NCI-H1436 (cell line): ENCODE results near the gene LIN9.

ENCODE experiments used
- DNase-seq: peaks from one replicate; lab custom pipeline; 2025; lab: John Stamatoyannopoulos, UW

Gene LIN9

DNA sequence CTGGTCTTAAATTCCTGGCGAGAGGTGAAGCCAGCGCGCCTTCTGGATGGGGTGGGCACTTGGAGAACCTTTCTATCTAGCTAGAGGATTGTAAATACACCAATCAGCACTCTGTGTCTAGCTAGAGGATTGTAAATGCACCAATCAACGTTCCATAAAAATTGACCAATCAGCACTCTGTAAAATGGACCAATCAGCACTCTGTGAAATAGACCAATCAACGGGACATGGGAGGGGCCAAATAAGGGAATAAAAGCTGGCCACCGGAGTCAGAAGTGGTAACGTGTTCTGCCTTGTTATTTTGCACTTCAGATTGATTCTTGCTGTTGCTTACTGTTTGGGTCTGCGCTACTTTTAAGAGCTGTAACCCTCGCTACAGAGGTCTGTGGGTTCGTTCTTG, 12.0 kb upstream of the LIN9 start:
- no peak for DNase-seq

DNA sequence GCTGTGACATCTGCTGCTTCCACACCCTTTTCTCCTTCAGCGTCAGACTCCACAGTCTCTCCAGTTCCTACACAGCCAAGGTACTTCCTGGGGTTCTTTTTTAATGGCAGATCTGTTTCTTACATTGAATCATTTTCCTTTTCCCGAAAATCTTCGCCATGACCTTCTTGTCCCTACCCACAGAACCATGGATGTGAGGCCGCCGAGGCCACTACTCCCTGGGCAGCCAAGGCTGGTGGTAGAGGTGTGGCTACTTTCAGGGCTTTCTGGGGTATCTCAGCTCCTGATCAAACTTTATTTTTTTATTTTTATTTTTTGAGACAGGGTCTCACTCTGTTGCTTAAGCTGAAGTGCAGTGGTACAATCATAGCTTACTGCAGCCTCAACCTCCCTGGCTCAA, 9.5 kb upstream of the LIN9 start:
- no peak for DNase-seq

DNA sequence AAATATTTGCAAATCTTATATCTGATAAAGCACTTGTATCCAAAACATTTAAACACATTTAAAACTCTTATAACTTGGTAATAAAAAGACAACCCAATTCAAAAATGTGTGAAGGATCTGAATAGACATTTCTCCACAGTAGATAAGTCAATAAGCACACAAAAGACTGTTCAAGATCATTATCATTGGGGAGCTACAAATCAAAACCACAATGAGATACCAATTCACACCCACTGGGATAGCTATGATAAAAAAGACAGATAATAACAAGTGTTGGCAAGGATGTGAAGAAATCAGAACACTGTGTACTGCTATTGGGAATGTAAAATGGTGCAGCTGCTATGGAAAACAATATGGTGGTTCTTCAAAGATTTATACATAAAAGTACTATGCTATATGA, 5.1 kb upstream of the LIN9 start:
- no peak for DNase-seq

DNA sequence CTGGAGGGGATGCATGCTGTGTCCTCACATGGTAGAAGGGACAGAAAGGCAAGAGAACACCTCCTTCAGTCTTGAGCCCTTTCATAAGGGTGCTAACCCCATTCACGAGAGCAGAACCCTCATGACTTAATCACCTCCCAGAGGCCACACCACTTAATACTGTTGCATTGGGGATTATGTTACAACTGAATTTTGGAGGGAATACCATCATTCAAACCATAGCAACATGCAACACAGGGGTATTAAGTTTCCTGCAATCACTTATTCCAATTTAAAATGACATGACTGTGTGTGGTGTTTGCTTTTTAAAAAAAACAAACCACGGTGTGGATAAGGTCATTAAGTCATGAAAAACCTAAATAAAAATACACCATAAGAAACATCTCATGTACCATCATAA, 3.1 kb upstream of the LIN9 start:
- no peak for DNase-seq

DNA sequence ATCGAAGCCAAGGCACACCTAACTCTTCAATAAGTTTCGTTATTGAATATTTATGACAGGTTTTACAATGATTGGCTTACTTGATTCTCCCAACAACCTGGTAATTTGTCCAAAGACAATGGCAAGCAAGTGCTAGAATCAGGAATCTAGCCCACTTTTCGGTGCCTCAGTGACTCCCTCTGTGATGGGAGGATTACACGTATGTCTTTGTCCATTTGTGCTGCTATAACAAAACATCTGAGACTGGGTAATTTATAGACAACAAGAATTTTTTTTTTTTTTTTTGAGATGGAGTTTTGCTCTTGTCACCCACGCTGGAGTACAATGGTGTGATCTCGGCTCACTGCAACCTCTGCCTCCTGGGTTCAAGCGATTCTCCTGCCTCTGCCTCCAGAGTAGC, 2.4 kb upstream of the LIN9 start:
- no peak for DNase-seq

DNA sequence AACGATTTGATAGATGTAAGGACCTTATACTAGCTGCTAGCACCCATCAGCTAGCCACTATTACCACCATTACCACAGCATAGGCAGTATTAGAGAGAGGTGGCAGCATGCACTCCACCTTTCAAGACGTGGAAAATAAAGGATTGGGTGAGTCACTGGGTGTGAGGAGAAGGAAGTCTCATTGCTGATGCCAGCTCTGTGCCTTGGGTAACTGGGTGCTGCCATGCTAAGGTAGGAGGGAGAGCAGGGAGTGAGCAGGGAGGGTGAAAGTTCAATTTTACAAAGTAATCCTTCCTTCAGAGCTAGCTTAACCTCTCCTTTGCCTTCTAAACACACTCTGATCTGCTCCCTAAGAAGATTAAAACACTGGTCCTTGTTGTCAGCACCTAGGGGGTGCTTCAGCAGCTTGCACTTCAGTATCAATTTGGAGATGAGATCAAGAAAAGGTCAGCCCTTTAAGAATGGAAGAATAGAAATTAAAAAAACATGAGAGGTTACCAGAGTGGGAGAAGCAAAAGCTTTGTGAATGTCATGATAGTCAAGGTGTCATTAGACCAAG, 1.8 kb upstream of the LIN9 start:
- DNase-seq = no peak

DNA sequence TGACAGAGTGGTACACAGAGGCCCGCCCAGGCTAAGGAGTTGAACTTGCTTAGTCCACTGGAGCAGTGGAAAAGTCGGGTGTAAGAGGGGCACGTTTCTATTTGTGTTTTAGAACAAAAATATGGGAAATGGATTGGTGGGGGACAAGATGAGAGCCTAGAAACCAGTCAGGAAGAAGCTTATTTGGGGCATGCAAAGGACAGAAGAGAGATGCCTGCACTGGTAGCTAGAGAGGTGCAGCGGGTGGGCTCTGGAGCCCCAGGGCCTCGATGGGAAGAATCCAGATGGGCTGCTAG, 1.2 kb upstream of the LIN9 start:
- DNase-seq = no peak

DNA sequence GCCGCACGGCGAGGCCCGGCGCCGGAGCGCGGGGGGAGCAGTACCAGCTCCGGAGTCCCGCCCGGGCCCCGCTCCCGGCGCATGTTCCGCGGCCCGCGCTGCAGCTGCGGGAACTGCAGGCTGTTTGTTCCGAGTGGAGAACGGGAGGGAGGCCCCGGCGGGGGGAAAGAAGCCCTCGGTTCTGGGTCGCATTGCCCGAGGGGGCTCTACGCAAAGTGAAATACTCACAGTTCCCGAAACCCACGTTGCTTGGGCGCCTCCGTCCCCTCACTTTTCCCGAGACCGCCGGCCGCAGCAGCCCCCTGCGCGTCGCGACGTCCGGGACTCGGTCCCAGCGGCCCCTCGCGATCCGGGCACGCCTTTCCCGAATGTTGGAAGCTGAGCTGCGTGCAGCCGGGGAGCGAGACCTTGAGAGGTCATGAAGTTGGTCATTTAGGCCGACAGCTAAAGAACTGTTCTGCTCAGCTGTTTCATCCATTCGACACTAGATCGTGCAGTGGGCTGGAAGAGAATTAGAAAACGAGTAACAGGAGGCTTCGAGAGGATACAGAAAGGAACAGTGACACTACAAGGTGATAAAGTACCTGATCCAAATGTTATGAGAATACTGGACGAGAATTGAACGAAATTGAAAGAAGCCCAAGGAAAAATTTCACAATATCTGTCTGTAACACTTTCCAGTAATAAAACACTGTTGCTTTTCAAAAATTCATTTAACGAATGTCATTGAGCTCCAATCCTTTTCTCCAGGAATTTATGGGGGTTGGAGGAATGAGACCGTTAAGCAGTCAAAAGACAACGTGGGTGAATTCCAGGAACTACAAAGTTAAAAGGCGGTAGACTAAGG, 657 bp upstream of the LIN9 start:
- DNase-seq = peak; percentile 84

DNA sequence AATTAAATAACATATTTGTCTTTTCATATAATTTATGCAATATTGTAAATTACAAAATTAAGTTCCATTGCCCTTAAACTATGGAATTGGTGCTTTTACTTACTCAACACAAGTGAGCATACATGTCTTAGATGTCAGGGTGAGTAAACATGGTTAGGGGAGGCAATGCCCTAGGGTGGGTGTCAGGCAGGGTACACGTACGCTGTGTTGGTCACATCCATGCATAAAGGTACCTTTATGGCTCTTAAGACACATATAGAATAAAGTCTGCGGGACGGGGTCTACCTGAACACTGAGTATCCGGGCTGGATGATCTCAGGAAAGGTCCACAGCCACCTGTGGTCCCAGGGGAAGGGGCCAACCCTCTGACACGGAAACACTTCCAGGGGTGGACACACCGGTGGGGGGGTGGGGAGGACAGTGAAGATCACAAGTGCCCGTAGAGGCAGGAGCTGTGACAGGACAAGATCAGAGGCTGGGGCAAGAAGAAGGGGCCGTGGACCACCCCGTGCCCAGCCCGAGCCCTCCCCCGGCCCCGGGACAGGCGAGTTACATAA, 720 bp downstream of the LIN9 start:
- peak; percentile 49 for DNase-seq

DNA sequence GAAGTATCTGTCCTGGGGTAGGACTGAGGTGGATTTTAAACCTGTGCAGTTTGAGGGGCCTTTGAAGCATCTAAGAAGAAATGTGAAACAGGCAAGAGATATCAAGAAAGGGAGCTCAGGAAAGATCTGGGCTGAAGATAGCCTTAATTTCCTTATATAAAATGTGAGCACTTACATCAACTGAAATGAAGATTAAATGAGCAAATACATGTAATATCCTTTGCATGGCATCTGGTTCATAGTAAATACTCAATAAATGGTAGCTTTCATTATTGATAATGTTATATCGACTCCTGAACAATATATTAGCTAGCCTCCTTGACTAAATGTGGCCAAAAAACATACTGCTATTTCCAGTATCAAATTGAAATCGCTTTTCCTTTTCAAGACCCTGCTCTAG, 2.5 kb downstream of the LIN9 start:
- DNase-seq = no peak

DNA sequence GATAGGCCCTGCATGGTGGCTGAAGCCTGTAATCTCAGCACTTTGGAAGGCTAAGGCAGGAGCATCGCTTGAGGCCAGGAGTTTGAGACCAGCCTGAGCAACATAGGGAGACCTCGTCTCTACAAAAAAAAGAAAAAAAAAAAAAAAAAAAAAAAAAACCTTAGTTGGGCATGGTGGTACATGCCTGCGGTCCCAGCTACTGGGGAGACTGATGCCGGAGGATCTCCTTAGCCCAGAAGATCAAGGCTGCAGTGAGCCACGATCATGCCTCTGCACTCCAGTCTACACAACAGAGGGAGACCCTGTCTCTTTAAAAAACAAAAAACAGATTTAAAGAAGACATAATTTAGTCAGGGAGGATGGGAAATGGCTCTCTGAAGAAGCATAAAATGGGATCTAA, 3.8 kb downstream of the LIN9 start:
- no peak for DNase-seq

DNA sequence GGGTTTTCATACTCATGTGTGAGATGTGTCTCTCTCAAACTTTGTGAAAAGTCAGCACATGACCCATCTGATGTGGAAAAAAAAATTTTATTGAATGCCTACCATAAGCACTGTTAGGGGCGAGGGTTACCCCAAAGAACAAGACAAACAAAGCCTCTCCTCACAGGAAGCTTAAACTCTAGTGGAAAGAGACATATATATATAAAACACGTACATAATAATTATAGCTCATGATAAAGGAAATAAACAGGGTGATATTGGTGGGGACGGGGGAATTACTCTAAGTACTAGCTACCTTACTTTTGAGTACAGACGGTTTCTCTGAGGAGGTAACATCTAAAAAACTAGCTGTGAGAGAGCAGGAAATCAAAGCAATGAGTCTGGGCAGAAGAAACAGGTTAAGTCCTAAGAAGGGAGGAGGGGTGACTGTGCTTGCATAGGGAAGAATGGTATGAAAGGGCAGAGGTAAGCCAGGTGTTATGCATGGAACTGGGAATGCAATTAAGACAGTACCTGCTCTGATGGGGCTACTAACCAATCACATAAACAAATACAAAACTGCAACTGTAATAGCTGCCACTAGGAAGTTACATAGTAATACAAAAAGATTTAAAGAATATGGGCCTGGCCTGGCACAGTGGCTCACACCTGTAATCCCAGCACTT, 4.5 kb downstream of the LIN9 start:
- no peak for DNase-seq

DNA sequence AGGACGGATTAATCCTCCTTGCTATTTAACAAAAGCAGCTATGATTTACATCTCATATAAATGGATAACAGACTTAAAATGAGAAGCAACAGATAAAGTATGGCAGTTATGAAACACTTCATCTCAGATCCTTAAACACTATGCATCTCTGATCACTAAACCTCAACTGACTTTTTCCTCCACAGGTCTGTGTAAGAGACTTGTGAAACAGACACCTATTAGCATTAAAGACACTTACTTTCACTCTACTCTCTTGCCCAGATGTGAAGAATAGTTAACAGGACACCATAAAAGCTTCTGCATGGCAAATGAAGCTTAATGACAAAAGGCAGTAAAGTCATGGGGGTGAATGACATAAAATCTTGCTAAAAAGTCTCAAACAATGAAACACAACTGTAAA, 6.2 kb downstream of the LIN9 start:
- no peak for DNase-seq

DNA sequence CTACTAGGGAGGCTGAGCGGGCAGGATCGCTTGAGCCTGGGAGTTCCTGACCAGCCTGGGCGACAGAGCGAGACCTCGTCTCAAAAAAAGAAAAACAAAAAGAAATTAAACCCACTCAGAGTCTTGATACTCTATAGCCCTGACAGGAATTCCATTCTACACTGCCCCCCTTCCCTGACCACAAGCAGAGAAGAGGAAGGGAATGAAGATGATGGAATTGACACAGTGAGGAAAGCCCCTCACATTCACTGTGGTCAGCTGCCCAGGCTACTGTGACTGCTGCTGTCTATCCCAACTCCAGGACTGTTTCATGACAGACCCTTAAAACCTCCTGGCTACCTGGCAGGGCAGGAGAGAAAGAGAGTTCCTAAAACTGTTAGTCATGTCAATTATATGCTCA, 12.1 kb downstream of the LIN9 start:
- DNase-seq = no peak

DNA sequence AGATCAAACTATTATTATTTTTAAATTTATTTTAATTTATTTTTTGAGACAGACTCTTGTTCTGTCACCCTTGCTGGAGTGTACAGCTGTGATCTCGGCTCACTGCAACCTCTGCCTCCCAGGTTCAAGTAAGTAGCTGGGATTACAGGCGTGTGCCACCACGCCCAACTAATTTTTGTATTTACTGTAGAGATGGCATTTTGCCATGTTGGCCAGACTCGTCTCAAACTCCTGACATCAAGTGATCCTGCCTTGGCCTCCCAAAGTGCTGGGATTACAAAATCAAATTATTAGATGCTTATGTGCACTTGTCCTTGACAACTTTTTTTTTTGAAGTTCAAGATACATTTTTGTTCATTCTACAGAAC, 15.4 kb downstream of the LIN9 start:
- DNase-seq = no peak

DNA sequence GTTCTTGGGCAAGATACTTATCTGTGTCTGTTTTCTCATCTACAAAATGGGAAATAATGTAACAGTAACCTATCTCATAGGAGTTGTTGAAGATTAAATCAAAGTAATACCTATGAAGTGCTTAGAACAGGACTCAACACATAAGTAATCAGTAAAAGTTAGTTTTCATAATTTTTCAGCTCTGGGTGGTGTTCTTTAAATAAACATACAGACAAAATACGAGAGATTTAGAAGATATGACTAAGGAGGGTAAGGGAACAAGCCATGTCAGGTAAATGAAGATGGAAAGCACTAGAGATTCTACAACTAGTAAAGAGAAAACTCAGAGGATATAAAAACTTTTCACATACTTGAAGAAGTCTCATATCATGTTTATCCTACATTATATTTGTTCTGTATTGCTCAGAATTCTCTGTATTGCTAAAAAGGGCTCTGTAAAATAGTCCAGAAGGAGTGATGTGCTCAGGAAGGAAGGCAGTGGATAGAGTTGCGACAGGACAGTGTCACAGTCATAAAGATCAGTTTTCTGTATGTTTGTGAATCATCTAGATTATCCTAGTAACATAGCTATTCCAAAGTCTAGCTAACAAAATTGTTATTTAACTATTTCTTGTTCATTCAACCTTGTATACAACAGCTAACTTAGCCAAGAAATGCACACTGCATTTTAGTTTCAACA, 16.0 kb downstream of the LIN9 start:
- DNase-seq = no peak

DNA sequence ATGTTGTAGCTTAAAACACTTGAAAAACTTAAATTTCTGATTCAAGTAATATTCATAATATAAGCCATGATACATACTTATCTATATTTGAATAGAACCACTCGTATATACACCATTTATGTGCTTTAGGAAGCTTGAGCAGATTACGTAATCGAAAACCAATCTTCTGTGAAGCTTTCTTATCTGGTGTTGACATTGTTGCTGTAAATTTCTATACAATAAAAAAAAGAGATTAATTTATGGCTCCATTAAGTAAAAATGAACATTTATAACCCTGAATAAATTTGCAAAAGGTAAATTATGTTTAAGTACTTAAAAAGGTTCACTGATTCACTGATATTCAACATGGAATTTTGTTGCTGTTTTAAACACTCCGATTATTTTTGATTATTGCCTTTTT, 21.4 kb downstream of the LIN9 start:
- no peak for DNase-seq

DNA sequence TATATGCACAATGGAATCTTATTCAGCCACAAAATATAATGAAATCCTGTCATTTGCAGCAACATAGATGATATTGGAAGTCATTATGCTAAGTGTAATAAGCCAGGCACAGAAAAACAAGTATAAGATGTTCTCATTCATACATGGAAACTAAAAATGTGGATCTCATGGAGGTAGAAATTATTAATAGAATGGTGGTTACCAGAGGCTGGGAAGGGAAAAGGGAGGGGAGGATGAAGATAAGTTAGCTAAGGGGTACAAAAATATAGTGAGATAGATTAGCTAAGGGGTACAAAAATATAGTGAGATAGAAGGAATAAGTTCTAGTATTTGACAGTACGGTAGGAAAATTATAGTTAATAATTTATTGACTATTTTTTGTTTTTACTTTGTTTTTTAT, 27.9 kb downstream of the LIN9 start:
- no peak for DNase-seq

DNA sequence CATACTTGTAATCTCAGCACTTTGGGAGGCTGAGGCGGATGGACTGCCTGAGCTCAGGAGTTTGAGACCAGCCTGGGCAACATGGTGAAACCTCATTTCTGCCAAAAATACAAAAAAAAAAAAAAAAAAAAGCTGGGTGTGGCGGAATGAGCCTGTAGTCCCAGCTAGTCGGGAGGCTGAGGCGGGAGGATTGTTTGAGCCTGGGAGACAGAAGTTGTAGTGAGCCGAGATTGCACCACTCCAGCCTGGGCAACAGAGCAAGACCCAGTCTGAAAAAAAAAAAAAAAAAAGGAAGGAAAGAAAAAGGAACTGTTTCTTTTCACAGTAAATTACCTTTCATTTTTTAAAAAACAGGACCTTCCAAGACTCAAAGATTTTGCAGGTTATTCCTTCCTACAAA, 29.5 kb downstream of the LIN9 start:
- DNase-seq = no peak

DNA sequence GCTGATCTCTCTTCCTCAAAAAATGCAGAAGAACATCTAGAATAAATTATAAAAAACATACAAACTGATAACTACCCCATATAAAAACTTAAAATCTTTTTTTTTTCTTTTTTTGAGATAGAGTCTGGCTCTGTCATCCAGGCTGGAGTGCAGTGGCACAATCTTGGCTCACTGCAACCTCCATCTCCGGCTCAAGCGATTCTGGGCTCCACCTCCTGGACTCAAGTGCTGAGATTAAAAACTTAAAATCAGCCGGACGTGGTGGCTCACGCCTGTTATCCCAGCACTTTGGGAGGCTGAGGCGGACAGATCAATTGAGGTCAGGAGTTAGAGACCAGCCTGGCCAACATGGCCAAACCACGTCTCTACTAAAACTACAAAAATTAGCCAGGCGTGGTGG, 31.1 kb downstream of the LIN9 start:
- DNase-seq = no peak

DNA sequence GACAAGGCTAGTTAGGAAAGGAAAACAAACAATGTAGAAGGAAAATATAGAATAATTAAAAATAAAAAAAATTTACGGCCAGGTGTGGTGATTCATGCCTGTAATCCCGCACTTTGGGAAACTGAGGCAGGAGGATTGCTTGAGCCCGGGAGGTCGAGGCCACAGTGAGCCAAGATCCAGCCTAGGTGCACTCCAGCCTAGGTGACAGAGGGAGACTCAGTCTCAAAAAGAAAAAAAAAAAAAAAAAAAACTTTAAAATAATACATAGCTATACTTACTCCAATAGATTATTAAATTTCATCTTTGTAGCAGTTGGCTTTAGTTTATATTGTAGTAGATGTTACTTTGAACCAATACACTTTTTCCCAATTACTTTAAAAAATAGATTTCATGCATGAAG, 32.0 kb downstream of the LIN9 start:
- no peak for DNase-seq

DNA sequence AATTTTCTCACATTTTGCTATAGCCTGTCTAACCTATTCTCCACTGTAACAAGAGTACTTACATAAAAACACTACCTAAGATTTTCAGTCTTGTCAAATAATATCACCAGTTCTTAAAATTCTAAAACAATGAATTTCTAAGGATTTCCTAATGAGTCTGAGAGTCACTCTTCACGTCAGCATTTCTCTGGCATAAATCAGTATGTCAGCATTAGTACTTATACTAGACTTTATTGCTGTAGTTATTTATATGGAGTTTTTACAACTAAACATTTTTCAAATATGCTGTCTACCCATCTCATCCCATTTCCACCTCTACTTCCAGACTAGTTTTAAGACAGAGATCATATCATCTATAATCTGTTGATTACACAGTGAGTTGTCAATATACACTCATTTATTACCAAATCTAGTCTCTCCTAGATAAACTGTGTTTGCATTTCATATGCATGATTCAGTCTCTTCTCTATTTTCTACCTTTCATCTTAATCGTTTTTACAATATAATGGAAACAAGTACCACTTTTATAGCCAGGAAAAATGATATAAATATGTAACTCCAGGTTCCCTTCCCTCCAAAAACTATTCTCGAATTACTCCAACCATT, 32.8 kb downstream of the LIN9 start:
- no peak for DNase-seq

DNA sequence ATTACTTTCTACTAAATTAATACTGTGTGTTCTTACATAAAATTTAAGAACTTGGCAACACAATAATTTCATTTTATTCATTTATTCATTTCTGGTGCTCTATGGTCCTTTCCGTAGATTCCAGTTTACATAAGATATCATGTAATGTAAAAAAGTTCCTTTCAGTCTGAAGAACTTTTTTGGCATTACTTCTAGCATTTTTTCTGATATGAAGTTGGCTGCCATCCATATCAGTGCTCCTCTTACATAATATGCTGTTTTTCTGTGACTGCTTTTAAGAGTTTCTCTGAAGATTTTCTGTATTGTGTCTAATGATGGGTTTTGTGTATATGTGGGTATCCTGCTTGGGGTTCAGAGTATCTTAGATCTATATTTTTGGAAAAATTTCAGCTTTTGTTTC, 34.8 kb downstream of the LIN9 start:
- no peak for DNase-seq
